AG08396 (cell line): ENCODE data around the gene PPM1H.
"Not testable (repeated sequence)": the region's sequence is repeated elsewhere in the genome, so short reads cannot be mapped to it uniquely, and the experiment has no call there.

Source experiments
- DNase-seq: peaks from one replicate; pipeline ENCODE4 v3.0.0; 2012; ENCODE audit warnings: low spot score, mixed read lengths

PPM1H gene

DNA sequence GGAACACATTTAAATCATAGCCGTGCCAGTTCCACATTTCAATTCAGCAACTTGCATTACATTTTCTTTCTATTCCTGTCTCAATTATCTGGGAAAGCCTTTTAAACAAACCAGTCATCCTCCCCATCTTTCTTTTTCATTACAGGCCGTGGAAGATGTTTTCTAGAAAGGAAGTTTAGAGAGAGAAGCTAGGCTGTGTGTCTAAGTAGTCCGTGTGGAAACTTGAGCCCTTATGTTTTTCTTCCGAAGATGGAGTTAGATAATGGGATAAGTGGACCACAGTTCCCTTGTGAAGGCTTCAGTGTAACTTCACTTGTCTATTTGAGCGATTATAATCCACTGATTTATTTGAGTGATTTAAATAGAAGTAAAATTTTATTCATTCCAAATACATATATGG is 12.4 kb upstream of the PPM1H start:
- DNase-seq = no peak

DNA sequence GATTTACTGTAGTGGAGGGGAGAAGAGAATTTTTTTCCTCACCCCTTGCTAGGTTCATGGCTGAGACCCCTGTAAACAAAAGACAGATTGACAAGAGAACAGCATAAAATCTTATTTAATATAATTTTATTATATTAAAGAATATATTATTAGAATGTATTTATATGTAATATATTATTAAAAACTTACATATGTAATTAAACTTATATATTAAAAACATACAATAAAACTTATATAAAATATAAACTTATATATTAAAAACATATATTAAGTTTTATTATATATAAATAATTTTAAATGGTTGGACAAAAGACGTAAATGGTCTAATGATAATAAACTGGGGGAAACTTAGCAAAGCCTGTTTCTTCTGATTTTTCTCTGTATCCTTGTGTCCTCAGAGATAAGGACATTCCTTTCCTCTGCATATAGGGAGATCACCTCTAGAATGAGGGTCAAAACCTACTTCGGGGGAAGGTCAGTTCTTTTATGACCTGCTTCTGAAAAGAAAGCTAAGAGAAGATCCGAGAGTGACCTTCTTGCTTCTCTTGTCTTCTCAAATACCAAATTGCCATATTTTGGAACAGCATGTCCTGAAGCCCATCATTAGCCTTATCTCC is 8.9 kb upstream of the PPM1H start:
- no peak for DNase-seq

DNA sequence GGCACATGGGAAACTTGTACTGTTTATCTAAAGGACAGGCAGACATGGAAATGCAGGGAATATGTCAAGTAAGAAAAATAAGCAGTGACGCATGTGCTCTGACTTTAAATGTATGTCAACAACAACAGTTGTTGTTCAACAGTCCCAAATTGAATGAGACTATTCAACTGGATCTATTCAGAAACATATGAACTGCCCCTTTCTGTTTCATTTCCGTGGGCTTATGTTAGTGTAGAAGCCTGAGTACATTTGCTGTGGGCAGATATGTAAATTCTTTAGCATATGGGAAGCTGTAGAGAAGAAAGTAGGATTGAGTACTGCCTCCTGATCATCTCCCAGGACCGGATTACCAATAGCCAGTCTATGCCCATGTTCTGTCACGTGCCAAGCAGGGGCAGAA is 7.4 kb upstream of the PPM1H start:
- DNase-seq = not testable (repeated sequence)

DNA sequence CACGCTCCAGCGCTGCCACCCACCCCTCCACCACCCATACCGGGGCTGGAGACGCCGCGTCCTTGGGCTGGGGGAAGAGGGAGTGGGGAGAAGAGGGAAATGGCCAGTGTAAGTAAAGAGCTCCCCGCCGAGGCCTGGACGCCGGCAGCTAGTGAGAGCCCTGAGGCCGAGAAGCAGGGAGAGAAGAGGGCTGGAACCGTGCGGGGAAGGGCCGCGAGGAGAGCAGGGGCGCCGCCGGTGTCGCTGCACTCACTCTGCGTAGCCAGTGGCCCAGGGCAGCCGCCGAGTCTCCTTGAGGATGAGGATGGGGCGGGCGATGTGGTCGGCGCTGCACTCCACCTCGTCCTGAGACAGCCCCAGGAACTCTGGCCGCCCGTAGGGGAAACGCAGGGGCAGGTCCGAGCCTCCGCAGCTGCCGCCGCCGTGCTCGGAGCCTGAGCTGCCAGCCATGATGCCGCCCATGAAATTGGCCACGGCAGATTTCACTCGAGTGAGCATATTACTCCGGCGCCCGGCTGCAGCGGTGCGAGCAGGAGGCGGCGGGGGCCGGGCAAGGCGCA is 631 bp downstream of the PPM1H start:
- DNase-seq = peak; percentile 71

DNA sequence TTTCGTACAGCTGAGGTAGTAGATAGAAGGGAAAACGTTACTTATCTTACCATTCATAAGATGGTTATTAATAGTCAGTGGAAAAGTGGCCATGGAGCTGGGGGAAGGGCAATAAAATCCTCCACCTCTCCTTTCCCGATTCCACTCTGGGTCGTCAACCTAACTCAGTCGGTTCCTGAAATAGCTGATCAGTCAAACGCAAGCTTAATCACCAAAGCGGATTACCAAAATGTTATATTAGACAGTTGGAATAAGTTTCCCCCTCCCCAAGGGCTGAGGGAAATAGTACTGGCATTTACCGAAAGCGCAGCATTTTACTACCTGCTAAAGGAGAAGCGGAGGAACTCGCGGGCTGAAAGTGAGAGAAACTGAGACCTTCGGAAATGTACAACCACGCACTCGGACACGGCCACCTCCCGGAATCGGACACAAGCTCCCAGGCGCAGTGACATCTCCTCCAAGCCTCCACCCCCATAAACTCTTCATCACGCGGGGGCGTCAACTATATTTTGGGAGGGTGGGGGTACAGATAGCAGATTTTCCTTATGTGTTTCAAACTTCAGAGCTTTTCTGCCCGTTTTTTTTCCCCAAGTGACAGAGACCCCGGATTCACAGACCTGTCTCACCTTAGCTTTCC is 1.2 kb downstream of the PPM1H start:
- no peak for DNase-seq

DNA sequence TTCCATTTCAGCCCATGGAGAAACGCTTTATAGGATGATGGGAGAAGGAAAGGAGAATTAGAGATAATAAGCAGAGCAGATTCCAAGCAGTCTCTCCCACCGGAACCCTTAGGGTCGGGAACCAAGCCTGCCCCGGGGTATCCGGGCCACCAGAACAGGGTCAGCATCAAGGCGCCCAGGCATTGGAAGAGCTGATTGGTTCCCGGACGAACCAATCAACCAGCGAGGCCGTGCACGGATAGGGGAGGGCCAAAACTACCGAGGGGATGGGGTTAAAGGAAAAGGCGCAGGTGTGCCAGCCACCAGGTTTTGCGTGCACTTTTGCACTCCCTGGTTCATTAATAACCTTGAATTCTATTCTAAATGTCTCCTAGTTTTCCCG is 1.7 kb downstream of the PPM1H start:
- peak; percentile 26 for DNase-seq

DNA sequence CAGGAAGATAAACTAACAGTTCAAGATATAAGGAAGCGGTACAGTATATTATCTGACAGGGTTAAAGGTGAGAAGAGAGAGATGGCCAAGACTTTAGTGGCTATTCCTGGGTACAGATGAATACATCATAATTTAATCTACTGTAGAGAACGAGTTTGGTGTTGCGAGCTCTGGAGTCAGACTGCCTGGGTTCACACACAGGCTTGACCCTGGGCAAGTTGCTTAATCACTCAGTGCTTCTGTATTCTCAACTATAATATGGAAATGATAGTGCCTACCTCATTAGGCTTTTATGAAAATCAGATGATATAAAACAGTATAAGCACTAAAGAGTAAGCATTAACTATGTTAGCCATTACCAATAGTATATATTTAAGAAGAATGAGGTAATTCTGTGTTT is 3.5 kb downstream of the PPM1H start:
- DNase-seq = no peak

DNA sequence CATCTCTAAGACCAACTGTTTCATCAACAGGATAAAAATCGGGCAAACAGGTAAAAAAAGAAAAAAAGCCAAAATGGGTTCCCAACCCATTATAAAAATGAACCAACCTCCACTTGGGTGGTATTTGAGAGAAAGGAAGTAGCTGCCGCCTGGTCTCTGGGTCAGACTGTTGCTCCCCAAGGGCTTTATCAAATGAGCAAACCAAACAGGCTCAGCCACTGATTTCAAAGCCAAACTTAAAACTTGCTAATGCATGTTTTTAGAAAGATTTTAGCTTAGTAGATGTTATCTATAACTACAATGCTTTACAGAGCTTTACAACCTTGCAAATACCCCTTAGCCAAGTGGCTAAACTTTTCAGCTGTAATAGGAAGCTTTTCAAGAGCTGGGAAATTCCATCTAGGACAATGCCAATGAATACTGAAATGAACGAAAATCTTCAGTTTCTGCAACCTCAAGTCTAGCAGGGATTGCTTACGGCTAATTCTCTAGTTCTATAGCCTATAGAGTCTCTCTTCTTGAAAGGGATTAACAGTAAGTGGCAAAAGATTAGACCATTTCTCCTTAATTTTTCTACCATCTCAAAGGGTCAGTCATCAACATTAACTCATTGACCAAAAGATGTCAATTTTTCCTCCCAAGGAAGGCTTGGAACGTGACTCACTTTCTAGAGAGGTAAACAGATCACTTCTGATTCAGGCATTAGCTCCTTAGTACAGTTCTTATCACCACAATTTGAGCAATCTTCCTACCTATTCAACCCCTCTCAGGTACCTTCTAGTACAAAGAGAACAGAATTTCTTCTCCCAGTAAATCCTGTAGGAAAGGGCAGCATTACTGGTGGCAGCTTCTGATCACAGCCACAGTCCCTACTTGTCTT is 4.2 kb downstream of the PPM1H start:
- no peak for DNase-seq

DNA sequence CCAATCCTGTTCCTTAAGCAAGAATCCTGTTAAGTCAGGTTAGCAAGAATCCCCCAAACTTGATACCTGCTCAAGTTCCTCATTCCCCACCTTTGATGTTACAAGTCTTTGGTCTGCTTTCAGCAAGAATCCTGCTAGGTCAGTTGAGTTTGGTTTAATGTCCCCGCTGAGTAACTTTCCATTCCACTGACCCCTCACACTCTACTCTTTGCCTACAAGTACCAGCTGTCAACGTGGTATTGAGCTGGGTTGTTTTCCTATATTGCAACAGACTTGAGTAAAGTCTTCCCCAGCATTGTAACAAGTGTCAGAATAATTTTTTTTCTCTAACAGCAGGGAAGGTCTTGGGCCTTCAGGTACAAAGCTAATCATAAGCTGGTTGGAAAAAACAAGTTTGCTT is 6.3 kb downstream of the PPM1H start:
- DNase-seq = no peak

DNA sequence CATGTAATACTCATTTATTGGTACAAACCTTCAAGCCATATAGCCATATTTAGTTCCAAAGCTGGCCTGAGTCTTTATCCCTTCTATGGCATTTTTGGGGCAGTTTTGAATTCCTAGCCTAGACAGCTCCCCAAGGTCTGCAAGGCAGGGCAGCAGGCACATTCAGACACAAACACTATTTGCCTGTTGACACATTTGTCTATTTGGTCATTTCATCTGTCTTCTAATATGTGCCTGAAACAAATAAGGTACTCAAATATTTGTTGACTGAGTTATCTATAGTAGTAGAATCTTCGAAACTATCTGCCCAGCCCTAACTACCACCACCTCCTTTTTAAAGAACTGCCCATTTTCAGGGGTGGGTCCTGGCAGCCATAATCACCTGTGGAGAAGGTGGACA is 9.3 kb downstream of the PPM1H start:
- no peak for DNase-seq

DNA sequence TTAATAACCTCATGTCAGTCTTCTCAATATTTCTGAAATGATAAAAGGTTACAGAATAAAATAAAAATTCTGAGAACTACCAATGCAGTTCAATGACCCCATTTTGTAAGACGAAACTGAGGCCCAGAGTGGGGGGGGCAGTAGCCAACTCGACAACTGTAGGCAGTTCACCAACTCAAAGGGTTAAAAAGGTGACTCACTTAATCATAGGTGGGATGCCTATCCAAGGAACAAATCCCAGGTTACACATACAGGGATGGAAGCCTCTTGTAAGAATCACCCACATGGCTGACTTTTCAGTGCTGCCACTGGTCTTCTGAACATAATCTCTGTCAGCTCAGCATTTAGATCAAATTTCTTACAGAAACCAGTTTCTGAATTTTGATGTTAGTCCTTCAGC is 10.9 kb downstream of the PPM1H start:
- no peak for DNase-seq

DNA sequence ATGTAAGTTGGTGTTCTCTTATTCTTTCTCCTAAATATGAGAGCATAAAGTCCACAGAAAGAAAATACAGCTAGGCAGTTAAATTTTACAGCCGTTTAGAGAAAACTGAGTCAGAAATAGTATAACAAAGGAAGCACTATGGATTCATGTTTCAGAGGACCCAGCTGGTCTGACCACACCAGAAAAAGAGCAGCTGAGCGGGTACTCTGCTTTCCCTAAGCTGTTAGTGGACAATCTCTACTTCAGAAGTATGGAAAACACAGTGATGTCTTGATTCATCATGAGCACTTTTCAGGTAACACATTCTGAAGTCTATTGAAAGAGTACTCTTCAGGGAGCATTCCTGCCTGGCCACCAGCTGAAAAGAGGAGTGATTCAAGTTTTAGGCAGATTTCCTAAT is 12.4 kb downstream of the PPM1H start:
- no peak for DNase-seq

DNA sequence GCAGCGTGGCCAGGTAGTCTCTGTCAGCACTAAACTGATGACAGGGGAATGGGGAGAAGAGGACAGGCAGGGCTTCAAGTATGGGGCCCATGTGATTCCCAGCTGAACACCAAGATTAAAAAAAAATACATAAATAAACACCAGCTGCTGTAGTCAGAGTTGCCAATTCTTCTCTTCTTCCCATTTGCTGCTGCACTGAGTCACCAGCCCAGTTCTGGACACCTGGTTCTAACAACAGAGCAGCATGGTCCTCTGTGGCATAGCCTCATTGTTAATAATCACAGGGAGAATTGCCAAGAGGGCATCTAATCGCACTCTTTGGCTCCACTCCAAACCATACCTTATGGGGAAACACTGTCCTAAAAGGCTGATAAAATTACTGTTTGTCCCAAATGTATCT is 15.1 kb downstream of the PPM1H start:
- peak; percentile 32 for DNase-seq

DNA sequence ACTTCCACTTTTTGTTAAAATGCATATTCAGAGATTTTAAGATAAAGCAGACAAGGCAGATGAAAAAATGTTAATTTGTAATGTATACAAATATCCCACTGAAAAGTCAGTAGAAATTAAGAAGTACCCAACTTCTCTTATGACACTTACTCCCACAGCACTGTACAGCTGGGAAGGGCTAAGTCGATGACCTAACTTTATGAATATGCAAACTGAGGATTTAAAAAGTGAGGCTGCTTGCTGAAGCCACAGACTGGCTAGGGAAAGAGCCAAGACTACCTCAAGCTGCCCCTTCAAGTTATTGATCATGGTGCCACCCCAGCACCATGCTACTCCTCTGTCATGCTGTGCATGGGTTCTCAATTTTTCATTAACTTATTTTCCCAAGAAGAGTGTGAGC is 17.0 kb downstream of the PPM1H start:
- no peak for DNase-seq

DNA sequence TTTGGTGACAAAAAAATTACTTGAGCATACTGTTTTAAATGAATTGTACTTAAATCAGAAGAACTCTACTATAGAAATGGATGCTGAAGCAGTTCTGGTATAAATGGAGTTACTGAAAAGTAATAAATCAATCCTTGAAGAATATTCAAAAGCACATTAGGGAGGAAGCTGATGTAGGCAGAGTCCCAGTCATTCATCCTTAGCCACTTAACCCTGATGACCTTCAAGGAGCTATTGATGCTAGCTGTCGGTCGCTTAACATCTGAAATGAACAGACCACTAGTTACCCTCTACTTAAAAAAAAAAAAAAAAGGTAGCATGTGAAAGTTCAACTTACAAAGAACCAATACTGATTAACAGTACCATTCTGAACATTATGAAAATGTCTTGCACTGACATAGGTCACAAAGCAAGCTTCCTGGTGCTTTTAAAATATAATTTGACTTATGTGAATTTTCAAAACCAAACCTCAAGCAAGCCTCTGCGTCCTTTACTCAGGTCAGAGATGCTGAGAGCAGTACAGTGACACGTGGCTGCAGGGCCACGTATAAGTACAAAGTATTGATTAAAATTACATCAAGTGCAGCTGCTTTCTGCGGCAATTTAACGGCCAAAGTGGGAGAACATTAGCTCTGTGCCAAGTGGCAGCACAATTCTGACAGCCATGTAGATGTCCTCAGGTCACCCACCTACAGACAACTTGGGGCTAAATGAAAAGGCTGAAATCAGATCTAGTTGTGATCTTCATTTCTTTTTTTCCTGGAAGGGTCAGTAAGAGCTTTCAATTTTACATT is 18.1 kb downstream of the PPM1H start:
- no peak for DNase-seq

DNA sequence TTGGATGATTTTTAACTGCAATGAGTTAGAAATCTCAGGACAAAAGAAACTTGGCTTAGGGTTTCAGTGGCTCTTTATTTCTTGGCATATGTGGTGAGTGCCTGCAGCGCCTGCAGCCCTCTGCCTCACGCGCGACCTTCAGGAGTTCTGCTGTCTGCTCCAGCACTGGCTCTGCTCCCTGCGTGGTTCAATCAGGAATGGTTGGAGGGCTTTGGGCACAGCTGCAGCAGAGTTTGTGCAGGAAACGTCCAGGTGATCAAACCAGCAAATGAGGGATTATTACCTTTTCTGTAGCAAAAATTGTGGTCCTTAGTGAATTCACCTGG is 19.8 kb downstream of the PPM1H start:
- no peak for DNase-seq

DNA sequence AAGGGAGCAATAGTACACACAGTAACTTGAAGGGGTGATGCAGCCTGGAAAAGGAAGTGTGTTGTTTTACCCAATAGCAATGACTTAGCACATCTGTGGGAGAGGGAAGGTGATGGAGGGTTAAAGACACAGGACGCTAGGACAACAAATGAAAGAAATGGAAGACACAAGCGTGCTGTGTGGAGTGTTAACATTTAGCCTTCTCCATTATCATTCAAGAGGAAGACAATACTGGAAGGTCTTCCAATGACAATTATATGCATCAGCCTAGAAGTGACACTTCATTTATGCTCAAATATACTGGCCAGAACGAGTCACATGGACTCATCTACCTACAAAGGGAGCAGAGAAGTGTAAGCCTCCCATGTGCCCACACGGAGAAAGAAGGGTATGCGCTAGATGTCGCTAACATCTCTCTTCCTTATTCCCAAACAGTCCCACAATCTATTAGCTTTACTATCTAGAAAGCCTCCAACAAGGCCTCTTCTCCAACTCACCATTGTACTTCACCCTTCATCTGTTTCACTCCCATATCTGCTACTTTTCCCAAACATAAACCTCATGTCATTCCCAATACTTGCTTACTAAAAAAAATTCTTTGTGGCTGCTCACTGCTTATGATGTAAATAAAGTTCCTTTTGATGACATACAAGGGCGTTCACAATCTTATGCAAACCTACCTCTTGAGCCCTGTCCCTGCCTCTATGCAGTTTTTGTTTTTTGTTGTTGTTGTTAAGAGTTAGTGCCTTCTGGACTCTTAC is 20.3 kb downstream of the PPM1H start:
- no peak for DNase-seq

DNA sequence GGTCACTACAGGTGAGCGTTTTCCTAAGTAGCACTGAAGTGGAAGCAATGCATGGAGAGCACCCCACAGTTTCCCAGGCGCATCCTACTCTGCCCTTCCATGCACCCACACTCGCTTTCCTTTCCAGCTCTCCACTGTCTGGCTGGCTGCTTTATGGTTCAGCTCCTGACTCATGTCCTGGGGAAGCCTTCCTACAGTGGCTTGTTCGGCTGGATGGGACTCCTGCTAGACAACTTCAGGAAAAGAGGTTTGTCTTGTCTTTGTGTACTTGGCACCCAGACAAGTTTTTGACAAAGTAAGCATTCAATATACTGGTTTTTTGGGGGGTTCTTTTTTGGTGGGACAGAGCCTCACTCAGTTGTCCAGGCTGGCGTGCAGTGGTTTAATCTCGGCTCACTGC is 21.6 kb downstream of the PPM1H start:
- DNase-seq = no peak

DNA sequence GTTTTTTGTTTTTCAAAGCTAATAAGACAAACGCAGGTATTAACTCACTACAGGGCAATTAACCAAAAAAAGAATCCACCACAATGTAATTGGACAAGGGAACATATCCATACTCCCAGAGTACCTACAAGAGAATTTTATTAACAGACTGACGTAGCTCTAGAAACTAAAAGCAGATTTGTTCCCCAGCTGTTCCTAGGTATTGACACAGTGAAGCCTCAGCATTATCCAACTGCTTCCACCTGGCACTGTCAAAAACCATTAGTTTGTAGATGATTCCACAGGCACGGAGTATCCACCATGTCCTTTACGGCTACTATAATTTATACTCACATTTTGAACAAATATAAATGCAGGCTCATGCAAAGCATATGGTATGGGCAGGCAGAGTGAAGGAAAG is 22.3 kb downstream of the PPM1H start:
- no peak for DNase-seq

DNA sequence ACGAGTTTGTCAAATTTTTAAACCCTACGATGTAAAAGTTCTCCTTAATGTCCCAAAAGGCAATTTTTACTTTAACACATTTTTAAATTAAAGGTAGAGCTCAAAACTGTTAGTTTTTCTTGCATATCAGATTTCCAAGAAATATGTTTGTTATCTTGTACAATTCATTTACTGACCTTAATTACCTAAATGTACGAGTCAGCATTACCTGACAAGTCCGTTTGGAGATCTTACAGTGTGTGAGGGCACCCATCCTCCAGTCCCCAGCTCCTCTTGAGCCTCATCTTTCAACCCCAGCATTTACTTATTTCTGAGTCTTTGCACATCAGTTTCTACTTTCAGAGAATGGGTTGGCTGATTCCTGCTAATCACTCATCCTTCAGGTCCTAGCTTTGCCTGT is 23.7 kb downstream of the PPM1H start:
- no peak for DNase-seq

DNA sequence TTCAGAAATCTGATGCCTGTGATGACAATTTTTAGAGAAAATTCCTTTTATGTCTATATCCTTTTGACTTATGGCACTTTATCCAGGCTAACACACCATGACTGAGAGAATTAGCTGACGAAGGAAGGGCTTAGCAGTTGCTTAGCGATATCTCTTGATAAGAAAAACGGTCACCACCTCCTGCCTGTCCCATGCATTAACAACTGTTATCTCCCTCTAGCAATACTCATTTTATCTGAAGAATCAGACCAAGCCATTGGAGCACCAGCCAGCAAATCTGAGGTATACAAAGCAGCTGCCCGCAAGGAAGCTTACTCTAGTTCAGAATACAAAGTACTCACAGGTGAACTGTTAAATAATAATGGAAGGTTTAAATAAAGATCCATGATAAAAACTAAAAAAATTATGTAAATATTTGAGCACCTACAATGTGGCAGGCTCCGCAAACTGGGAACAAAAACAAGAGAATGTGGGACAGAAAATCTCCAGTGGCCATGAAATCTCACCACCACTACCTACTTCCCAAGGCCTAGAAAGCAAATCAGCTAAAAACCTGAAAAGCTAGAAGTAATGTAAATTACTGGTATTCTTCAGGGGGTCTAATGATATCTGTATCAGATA is 24.3 kb downstream of the PPM1H start:
- DNase-seq = no peak
